ENCODE measurements around the gene IMP3. TPM values are rescaled to one million over a fixed set of nuclear protein-coding genes. Genes with fewer than 3 reads are reported as not detected.

Gene IMP3
- total and polyA plus RNA-seq, 2 donors (not counting 3 experiments of a cell fraction or from before 2014, with no cell fraction given) = 41.3 to 64.0 TPM

DNA sequence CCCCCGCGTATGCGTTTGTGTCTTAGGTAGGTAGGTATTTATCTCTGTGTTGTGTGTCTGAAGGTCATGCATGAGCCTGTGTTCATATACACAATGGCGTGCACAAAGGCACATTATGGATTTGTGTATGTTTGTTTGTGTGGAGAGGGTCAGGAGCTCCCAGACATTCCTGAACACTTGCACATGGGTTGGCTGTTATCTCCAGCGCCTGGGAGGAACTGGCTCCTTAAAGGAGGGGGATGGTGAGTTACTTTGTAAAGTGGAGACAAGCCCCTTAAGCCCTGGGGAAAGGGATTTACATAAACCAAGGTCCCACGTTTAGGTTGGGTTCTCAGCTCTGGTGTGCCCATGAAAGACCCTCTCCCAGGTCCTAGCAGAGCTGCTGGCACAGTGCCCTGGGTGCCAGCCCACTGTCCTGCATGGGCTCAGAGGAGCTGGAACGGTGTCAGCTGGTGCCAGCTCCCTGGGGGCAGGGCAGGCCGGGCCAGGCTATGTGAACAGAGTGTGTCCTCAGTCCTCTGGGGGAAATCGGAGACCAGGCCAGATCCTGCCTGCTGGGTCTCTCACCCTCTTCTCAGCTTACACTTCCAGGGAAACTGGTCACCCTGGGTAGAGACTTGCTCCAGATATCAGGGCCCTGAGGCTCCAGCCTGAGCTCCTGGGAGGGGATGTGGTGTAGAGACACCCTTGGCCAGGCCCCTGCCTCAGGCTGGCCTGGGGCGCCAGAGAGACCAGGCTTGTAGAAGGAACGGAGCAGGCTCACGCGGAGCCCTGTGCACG lies 32.8 kb upstream of the IMP3 start:
- Histone ChIP-seq H3K9ac (replicated peaks; ENCODE audit: extremely low read depth, insufficient read depth, low read length) (no peak overlapping the region), H3K27me3 (ENCODE audit: control insufficient read depth in 2 of 2, insufficient read depth in 2 of 2, low read length in 2 of 2) (peaks cover 0 to 2% of the 10 kb centered on the region in 2 experiments), H3K36me3 (ENCODE audit: control insufficient read depth in 2 of 2, extremely low read depth in 1 of 2, insufficient read depth in 2 of 2, low read length in 2 of 2) (no peaks in the 10 kb centered on the region), H3K4me3 (replicated peaks in 1 of 3; ENCODE audit: insufficient read depth in 1 of 3, low read depth in 1 of 3, low read length in 3 of 3) (no peak overlapping the region), H3K4me2 (ENCODE audit: insufficient read depth, low read length) (no peak overlapping the region), H2AFZ (ENCODE audit: low read depth, low read length) (no peak overlapping the region), H3K9me1 (replicated peaks; ENCODE audit: control insufficient read depth, extremely low read depth, insufficient read depth, low read length) (no peaks in the 10 kb centered on the region), H3K9me3 (replicated peaks; ENCODE audit: control insufficient read depth, insufficient read depth, low read length) (no peaks in the 10 kb centered on the region), H3K79me2 (ENCODE audit: control insufficient read depth, insufficient read depth, low read length) (no peaks in the 10 kb centered on the region), H3K27ac (ENCODE audit: insufficient read depth, low read depth, low read length) (no peak overlapping the region), H3K4me1 (ENCODE audit: control insufficient read depth, extremely low read depth, insufficient read depth, low read length) (no peaks in the 10 kb centered on the region), H4K20me1 (replicated peaks; ENCODE audit: control insufficient read depth, extremely low read depth, insufficient read depth, low read length) (no peaks in the 10 kb centered on the region)
- dilution Hi-C loops (cut with MboI; ENCODE audit: extremely low pct_ligation_motif_present, low sequenced_read_pairs) = no loop called here
- ChIA-PET CTCF (interaction anchor here (0.6 to 2.2 kb wide), 8 partner anchors 9 to 47 kb away, joined by 3 to 8 read pairs (median 3); partner anchors contain the start of genes SNUPN and SNX33), POLR2A (no interaction called here)
- no peak for TF ChIP-seq GATA2 (IDR thresholded peaks at IDR 0.05; ENCODE audit: insufficient read depth, insufficient read length, low read depth, low read length)
- TF ChIP-seq, protein P1, sequence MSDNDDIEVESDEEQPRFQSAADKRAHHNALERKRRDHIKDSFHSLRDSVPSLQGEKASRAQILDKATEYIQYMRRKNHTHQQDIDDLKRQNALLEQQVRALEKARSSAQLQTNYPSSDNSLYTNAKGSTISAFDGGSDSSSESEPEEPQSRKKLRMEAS (IDR thresholded peaks at IDR 0.05; ENCODE audit: insufficient read depth, insufficient read length) = no peak
- TF ChIP-seq, protein P2, sequence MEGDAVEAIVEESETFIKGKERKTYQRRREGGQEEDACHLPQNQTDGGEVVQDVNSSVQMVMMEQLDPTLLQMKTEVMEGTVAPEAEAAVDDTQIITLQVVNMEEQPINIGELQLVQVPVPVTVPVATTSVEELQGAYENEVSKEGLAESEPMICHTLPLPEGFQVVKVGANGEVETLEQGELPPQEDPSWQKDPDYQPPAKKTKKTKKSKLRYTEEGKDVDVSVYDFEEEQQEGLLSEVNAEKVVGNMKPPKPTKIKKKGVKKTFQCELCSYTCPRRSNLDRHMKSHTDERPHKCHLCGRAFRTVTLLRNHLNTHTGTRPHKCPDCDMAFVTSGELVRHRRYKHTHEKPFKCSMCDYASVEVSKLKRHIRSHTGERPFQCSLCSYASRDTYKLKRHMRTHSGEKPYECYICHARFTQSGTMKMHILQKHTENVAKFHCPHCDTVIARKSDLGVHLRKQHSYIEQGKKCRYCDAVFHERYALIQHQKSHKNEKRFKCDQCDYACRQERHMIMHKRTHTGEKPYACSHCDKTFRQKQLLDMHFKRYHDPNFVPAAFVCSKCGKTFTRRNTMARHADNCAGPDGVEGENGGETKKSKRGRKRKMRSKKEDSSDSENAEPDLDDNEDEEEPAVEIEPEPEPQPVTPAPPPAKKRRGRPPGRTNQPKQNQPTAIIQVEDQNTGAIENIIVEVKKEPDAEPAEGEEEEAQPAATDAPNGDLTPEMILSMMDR (IDR thresholded peaks at IDR 0.05; ENCODE audit: extremely low read depth in 1 of 2, insufficient read depth in 1 of 2, low read depth in 1 of 2, low read length in 2 of 2) = no peak
- no peak for TF ChIP-seq FOS (IDR thresholded peaks at IDR 0.05; ENCODE audit: borderline replicate concordance, insufficient read depth, low read length)
- no peak for TF ChIP-seq EZH2 (IDR thresholded peaks at IDR 0.05; ENCODE audit: borderline replicate concordance, low read depth, low read length, severe bottlenecking)
- intact Hi-C loops (cut with micrococcal nuclease) = no loop called here
- BruUV-seq (replicated peaks) = no TSS peak
- no peak for FAIRE-seq
- DNase-seq (ENCODE audit: low read depth, low spot score) = peak; percentile 15

All from endothelial cell of umbilical vein (primary cell).